ENCODE results near the gene KCNC3.

Gene KCNC3

DNA sequence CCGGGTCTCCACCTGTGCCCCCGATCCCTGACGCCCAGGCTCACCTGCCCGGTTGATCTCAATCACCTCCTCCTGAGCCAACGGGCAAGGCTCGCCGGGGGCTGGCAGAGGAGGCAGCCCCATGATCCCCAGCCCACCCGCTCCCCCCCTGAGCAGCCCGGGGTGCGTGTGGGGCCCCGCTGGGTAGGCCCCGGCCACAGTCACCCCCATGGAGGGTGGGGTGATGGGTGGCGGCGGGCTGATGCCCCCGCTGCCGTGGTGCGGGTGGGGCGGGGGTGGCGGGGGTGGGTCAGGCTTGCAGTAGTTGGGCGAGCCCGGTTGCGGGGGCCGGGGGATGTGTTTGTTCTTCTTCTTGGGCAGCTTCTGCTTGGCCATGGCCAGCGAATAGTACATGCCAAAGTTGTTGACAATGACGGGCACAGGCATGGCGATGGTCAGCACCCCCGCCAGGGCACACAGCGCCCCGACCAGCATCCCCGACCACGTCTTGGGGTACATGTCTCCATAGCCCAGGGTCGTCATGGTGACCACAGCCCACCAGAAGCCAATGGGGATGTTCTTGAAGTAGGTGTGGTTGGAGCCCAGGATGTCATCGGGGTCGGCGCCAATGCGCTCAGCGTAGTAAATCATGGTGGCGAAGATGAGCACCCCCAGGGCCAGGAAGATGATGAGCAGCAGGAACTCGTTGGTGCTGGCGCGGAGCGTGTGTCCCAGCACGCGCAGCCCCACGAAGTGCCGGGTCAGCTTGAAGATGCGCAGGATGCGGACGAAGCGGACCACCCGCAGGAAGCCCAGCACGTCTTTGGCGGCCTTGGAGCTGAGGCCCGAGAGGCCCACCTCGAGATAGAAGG, 6.0 kb downstream of the KCNC3 start:
- H3K27ac ChIP-seq = no peak overlapping the region
- TF ChIP-seq ZFX (IDR thresholded peaks at IDR 0.05; ENCODE audit: borderline replicate concordance) = no peak
- TF ChIP-seq, protein P1, sequence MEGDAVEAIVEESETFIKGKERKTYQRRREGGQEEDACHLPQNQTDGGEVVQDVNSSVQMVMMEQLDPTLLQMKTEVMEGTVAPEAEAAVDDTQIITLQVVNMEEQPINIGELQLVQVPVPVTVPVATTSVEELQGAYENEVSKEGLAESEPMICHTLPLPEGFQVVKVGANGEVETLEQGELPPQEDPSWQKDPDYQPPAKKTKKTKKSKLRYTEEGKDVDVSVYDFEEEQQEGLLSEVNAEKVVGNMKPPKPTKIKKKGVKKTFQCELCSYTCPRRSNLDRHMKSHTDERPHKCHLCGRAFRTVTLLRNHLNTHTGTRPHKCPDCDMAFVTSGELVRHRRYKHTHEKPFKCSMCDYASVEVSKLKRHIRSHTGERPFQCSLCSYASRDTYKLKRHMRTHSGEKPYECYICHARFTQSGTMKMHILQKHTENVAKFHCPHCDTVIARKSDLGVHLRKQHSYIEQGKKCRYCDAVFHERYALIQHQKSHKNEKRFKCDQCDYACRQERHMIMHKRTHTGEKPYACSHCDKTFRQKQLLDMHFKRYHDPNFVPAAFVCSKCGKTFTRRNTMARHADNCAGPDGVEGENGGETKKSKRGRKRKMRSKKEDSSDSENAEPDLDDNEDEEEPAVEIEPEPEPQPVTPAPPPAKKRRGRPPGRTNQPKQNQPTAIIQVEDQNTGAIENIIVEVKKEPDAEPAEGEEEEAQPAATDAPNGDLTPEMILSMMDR (IDR thresholded peaks at IDR 0.05) = no peak

DNA sequence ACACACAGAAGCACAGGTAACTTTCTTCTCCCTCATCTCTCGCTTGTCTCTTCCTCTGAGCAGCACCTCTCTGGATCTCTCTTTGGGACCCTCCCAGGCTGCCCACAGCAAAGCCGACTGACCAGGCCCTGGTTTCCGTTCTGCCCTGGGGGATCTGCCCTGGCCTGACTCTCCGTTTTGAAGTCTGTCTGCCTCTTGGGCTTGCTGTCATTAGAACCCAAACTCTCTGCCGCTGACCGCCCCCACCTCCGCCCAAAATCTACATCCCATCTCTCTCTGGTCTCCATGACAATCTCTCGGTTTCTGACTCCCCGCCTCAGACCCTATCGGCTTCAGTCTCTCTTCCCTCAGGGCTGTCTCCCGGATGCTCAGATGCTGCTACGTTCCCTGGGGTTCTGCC, 6.9 kb downstream of the KCNC3 start:
- H3K27ac ChIP-seq = no peak overlapping the region
- no peak for TF ChIP-seq ZFX (IDR thresholded peaks at IDR 0.05; ENCODE audit: borderline replicate concordance)
- TF ChIP-seq, protein P1 (IDR thresholded peaks at IDR 0.05) = no peak

DNA sequence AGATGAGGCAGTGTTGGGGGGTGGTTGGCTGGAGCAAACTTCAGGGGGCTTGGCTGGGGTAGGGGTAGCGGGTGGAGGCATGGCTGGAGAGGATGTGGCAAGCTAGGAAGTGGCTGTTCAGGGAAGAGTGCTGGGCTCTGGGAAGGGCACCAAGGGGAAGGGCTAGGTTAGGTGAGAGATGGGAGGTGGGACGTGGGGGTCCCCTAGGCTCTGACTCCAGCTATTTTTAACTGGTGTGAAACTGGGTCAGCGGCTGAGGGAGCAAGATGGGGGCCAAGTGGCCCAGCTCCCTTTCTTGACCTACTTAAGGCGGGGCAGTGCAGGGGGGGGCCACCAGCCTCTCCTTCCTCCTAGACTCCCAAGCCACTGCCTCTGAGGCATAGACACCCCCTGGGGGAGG, 7.3 kb downstream of the KCNC3 start:
- no peak for TF ChIP-seq ZFX (IDR thresholded peaks at IDR 0.05; ENCODE audit: borderline replicate concordance)
- TF ChIP-seq, protein P1 (IDR thresholded peaks at IDR 0.05) = no peak
- no peak overlapping the region for H3K27ac ChIP-seq

DNA sequence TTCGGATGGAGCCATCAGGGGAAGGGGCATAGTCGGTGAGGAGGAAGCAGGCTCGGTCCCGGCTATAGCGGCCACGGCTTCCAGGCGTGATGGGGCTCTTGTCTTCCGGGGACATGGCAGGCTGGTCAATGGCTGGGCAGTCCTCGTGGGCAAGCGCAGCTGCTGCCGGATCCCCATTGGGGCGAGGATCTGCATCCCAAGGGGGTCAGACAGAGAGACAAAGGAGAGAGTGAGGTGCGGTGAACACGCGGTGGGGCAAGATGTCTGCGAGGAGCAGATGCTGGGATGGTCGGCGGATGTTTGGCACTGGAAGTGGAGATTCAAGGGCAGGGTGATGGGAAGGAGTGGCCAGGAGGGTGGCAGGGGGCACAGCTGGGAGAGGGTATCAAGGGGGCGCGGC, 8.6 kb downstream of the KCNC3 start:
- TF ChIP-seq, protein P1 (IDR thresholded peaks at IDR 0.05) = no peak
- no peak for TF ChIP-seq ZFX (IDR thresholded peaks at IDR 0.05; ENCODE audit: borderline replicate concordance)
- H3K27ac ChIP-seq = no peak overlapping the region

DNA sequence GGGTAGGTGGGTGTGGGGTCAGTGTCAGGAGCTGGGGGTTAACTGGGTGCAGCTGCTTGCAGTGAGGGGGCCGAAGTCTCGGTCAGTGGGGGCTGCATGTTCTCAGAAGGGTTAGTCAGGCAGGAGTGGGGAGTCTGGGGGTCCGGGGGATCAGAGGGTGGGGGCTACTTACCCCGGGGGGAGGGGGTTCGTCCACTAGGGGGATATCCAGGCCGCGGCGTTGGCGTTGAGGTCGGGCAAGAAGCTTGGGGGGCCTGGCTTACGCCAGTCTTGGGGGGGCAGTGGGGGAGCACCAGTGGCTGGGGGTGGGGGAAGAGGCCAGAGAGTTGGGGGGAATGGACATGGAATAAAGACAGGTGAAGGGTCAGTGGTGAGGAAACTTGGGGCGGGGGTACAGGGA, 9.1 kb downstream of the KCNC3 start:
- no peak for TF ChIP-seq ZFX (IDR thresholded peaks at IDR 0.05; ENCODE audit: borderline replicate concordance)
- TF ChIP-seq, protein P1 (IDR thresholded peaks at IDR 0.05) = no peak
- H3K27ac ChIP-seq = no peak overlapping the region

DNA sequence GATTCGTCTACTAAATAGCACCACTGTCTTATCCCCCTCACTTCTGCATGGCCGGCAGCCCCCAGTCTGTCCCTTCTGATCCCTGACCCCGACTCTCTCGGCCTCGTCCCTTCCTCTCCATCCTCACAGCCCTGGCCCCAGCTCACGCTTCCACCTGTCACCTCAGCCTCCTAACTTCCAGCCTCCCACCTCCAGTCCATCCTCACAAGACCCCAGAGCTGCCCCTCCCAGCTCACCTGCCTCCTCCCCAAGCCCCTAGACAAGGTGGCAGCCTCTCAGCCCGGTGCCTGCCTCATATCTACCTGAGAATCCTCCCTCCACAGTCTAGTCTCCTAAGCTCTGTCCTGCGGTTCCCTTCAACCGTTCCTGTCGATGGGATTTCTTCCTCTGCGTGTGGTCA, 10.0 kb downstream of the KCNC3 start:
- TF ChIP-seq, protein P1 (IDR thresholded peaks at IDR 0.05) = no peak
- TF ChIP-seq ZFX (IDR thresholded peaks at IDR 0.05; ENCODE audit: borderline replicate concordance) = no peak
- H3K27ac ChIP-seq = no peak overlapping the region

DNA sequence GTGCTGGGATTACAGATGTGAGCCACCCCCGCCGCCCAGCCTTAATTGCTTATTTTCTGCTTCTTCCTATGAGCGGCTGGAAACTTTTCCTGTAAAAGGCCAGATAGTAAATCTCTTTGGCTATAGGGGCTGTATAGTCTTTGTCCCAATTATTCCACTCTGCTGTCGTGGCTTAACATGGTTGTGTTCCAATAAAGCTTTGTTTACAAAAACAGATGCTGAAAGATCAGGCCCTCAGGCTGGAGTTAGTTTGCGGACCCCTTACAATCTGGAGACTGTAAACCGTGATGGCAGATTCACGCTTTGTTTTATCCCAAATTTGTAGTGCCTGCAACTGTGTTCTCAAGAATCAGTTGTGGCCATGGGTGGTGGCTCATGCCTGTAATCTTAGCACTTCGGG, 10.7 kb downstream of the KCNC3 start:
- TF ChIP-seq, protein P1 (IDR thresholded peaks at IDR 0.05) = no peak
- no peak for TF ChIP-seq ZFX (IDR thresholded peaks at IDR 0.05; ENCODE audit: borderline replicate concordance)
- no peak overlapping the region for H3K27ac ChIP-seq
